H1 (cell line): ENCODE results near the gene ADAM12. TPM values are rescaled to one million over a fixed set of nuclear protein-coding genes. Genes with fewer than 3 reads are reported as not detected.

ENCODE experiments used
- CTCF ChIA-PET: fragments of 300-600 bp; sonication (Branson Sonifier 250); formaldehyde crosslinking; loops from one replicate; lab custom pipeline; 2021; ENCODE audit not compliant: partially characterized antibody; lab: Charles Lee
- POLR2A ChIA-PET: fragments of 300-600 bp; sonication (Branson Sonifier 250); formaldehyde crosslinking; loops from one replicate; lab custom pipeline; 2021; ENCODE audit warnings: inconsistent platforms; ENCODE audit not compliant: partially characterized antibody; lab: Charles Lee
- DNase-seq, 2 experiments: peaks; one replicate each; pipeline versions ENCODE4 v3.0.0 to v3.0.0-alpha.2; 2010 to 2022; ENCODE audit warnings: low spot score in 2 of 2, low read depth in 1 of 2, mixed read lengths in 1 of 2
- FAIRE-seq: peaks from 2 replicates; lab custom pipeline; 2011; peaks lifted over from hg19 to GRCh38; lab: Jason Lieb, UNC
- H2AFZ ChIP-seq: 2 replicates; pipeline ENCODE4 v1.8.1; 2012; ENCODE audit warnings: low read length, inconsistent platforms
- H2AK5ac ChIP-seq: 2 replicates; pipeline ENCODE4 v1.6.1; 2013; ENCODE audit warnings: low read depth, low read length
- H2BK120ac ChIP-seq: replicated peaks from 2 replicates; pipeline ENCODE3; 2013; ENCODE audit warnings: low read depth, low read length, inconsistent platforms
- H2BK12ac ChIP-seq: 2 replicates; pipeline ENCODE4 v1.6.1; 2013; ENCODE audit warnings: low read depth, low read length
- H2BK15ac ChIP-seq: 2 replicates; pipeline ENCODE4 v1.6.1; 2013; ENCODE audit warnings: low read length
- H2BK20ac ChIP-seq: 2 replicates; pipeline ENCODE4 v1.6.1; 2013; ENCODE audit warnings: low read length
- H2BK5ac ChIP-seq: 2 replicates; pipeline ENCODE4 v1.6.1; 2013; ENCODE audit warnings: low read depth, low read length
- H3K14ac ChIP-seq: 2 replicates; pipeline ENCODE4 v1.6.1; 2013; ENCODE audit warnings: inconsistent platforms; ENCODE audit not compliant: insufficient read length
- H3K18ac ChIP-seq: 2 replicates; pipeline ENCODE4 v1.6.1; 2013; ENCODE audit warnings: low read length; ENCODE audit errors: extremely low read depth
- H3K23ac ChIP-seq: 2 replicates; pipeline ENCODE4 v1.6.1; 2013; ENCODE audit warnings: inconsistent platforms; ENCODE audit not compliant: insufficient read length
- H3K23me2 ChIP-seq: 2 replicates; pipeline ENCODE4 v1.6.1; 2013; ENCODE audit warnings: low read depth, low read length
- H3K27ac ChIP-seq: 2 replicates; pipeline ENCODE4 v1.6.1; 2011; ENCODE audit warnings: low read depth, low read length, inconsistent platforms
- H3K27me3 ChIP-seq, 4 experiments: replicated peaks in 1 of 4; 1 replicate in 1 of 4; 2 replicates in 3 of 4; pipeline versions ENCODE4 v1.6.1 to v1.8.1; 2011 to 2013; ENCODE audit warnings: low read length in 3 of 4, mild to moderate bottlenecking in 3 of 4, inconsistent platforms in 2 of 4, mixed read lengths in 2 of 4, moderate library complexity in 1 of 4; ENCODE audit not compliant: control insufficient read depth in 3 of 4, insufficient read depth in 3 of 4; ENCODE audit errors: extremely low read depth in 1 of 4
- H3K36me3 ChIP-seq, 4 experiments: 2 replicates each; pipeline versions ENCODE4 v1.6.1 to v1.8.1; 2011 to 2013; ENCODE audit warnings: mild to moderate bottlenecking in 4 of 4, low read length in 3 of 4, moderate library complexity in 2 of 4, control low read depth in 1 of 4, inconsistent platforms in 1 of 4; ENCODE audit not compliant: insufficient read depth in 4 of 4, control insufficient read depth in 2 of 4
- H3K4ac ChIP-seq: replicated peaks from 2 replicates; pipeline ENCODE3; 2013; ENCODE audit warnings: low read length, low read depth, mixed read lengths, inconsistent platforms; ENCODE audit not compliant: insufficient read length
- H3K4me1 ChIP-seq, 4 experiments: replicated peaks in 1 of 4; 1 replicate in 1 of 4; 2 replicates in 3 of 4; pipeline versions ENCODE4 v1.6.1 to v1.8.1; 2011 to 2013; ENCODE audit warnings: low read length in 3 of 4, inconsistent platforms in 2 of 4, mixed read lengths in 1 of 4; ENCODE audit not compliant: insufficient read depth in 4 of 4, control insufficient read depth in 3 of 4
- H3K4me2 ChIP-seq, 2 experiments: 2 replicates each; pipeline versions ENCODE4 v1.6.1 to v1.8.1; 2011 to 2013; ENCODE audit warnings: low read depth in 2 of 2, low read length in 2 of 2, control low read depth in 1 of 2, inconsistent platforms in 1 of 2, mild to moderate bottlenecking in 1 of 2; ENCODE audit not compliant: insufficient read depth in 1 of 2
- H3K4me3 ChIP-seq, 4 experiments: fragments of 200-600, 300-600 bp in 1 of 4; sonication (generic), shearing (Covaris generic), sonication (Bioruptor Twin) in 1 of 4; 2 replicates each; pipeline versions ENCODE4 v1.5.1 to v1.8.1; 2011 to 2016; ENCODE audit warnings: low read length in 4 of 4, low read depth in 3 of 4, control low read depth in 2 of 4, inconsistent platforms in 2 of 4, mild to moderate bottlenecking in 2 of 4, mixed read lengths in 1 of 4, moderate library complexity in 1 of 4; ENCODE audit not compliant: insufficient read depth in 2 of 4; ENCODE audit errors: extremely low read depth in 1 of 4
- H3K56ac ChIP-seq: replicated peaks from 2 replicates; pipeline ENCODE3; 2013; ENCODE audit warnings: low read depth, mild to moderate bottlenecking, mixed read lengths, low read length, inconsistent platforms; ENCODE audit not compliant: insufficient read length
- H3K79me1 ChIP-seq: 2 replicates; pipeline ENCODE4 v1.6.1; 2013; ENCODE audit warnings: low read depth, low read length, control low read depth
- H3K79me2 ChIP-seq, 2 experiments: 2 replicates each; pipeline versions ENCODE4 v1.6.1 to v1.8.1; 2012 to 2013; ENCODE audit warnings: low read length in 2 of 2, mild to moderate bottlenecking in 2 of 2, inconsistent platforms in 1 of 2; ENCODE audit not compliant: insufficient read depth in 2 of 2, control insufficient read depth in 1 of 2
- H3K9ac ChIP-seq, 4 experiments: replicated peaks in 1 of 4; 1 replicate in 1 of 4; 2 replicates in 3 of 4; pipeline versions ENCODE4 v1.6.1 to v1.8.1; 2011 to 2013; ENCODE audit warnings: low read depth in 3 of 4, low read length in 3 of 4, control low read depth in 2 of 4, mild to moderate bottlenecking in 2 of 4, moderate library complexity in 2 of 4, inconsistent platforms in 1 of 4; ENCODE audit errors: extremely low read depth in 1 of 4
- H3K9me3 ChIP-seq, 2 experiments: 2 replicates each; pipeline versions ENCODE4 v1.6.1 to v1.8.1; 2012 to 2013; ENCODE audit warnings: mild to moderate bottlenecking in 2 of 2, moderate library complexity in 2 of 2, control low read depth in 1 of 2, inconsistent platforms in 1 of 2, low read depth in 1 of 2, low read length in 1 of 2, mixed read lengths in 1 of 2; ENCODE audit not compliant: insufficient read depth in 2 of 2
- H4K20me1 ChIP-seq, 2 experiments: replicated peaks in 1 of 2; 2 replicates each; pipeline versions ENCODE3 to v1.8.1; 2011 to 2013; ENCODE audit warnings: inconsistent platforms in 2 of 2, low read length in 2 of 2, mild to moderate bottlenecking in 1 of 2; ENCODE audit not compliant: insufficient read depth in 2 of 2, control insufficient read depth in 1 of 2
- H4K5ac ChIP-seq: 2 replicates; pipeline ENCODE4 v1.6.1; 2013; ENCODE audit warnings: low read length, low read depth, mixed read lengths, inconsistent platforms; ENCODE audit not compliant: insufficient read length
- H4K8ac ChIP-seq: 2 replicates; pipeline ENCODE4 v1.8.0; 2013; ENCODE audit warnings: mild to moderate bottlenecking, moderate library complexity, low read length, inconsistent platforms; ENCODE audit not compliant: insufficient read depth; ENCODE audit errors: extremely low read depth
- H4K91ac ChIP-seq: replicated peaks from 2 replicates; pipeline ENCODE3; 2013; ENCODE audit warnings: low read length, mixed read lengths, inconsistent platforms; ENCODE audit not compliant: insufficient read length
- BCL11A ChIP-seq, 2 experiments: IDR thresholded peaks; one replicate each; pipeline ENCODE4 v1.6.1; 2011; ENCODE audit warnings: low read depth in 2 of 2, low read length in 2 of 2, mild to moderate bottlenecking in 2 of 2
- EGR1 ChIP-seq: IDR thresholded peaks from 2 replicates; pipeline ENCODE4 v1.6.1; 2011; ENCODE audit warnings: low read depth, low read length, borderline replicate concordance
- GABPA ChIP-seq: IDR thresholded peaks from 2 replicates; pipeline ENCODE4 v1.6.1; 2011; ENCODE audit warnings: mild to moderate bottlenecking, low read length, moderate library complexity, borderline replicate concordance; ENCODE audit not compliant: insufficient read depth
- RNF2 ChIP-seq: fragments of 200-900, 300-1000 bp; sonication (generic); IDR thresholded peaks from 2 replicates; pipeline ENCODE4 v1.7.1; 2016; ENCODE audit warnings: borderline replicate concordance, low read depth, mild to moderate bottlenecking, antibody characterized with exemption, low read length; ENCODE audit not compliant: poor library complexity, severe bottlenecking; ENCODE audit errors: missing control alignments
- SRF ChIP-seq: IDR thresholded peaks from 2 replicates; pipeline ENCODE4 v1.6.1; 2011; ENCODE audit warnings: mild to moderate bottlenecking, low read depth, low read length, moderate library complexity
- YY1 ChIP-seq: IDR thresholded peaks from 2 replicates; pipeline ENCODE4 v1.6.1; 2011; ENCODE audit warnings: low read depth, mild to moderate bottlenecking, low read length
- WGBS, 2 experiments: shearing (Covaris generic) in 1 of 2; methylation state at CpG; one replicate each; pipeline versions ENCODE4 v1.1.6 to v1.1.7; 2013 to 2015; ENCODE audit warnings: low lambda C conversion rate in 2 of 2, mixed read lengths in 2 of 2, inconsistent platforms in 1 of 2, low coverage in 1 of 2, missing lambda C conversion rate in 1 of 2; ENCODE audit not compliant: insufficient replicate concordance in 2 of 2, insufficient coverage in 1 of 2, insufficient read length in 1 of 2; ENCODE audit errors: extremely low coverage in 1 of 2, missing lambda C conversion rate in 1 of 2; 5-methylcytosine and 5-hydroxymethylcytosine counted together
- polyA plus RNA-seq, 7 experiments: library from polyadenylated mRNA; depleted of rRNA in 3 of 7; stranded (reverse) in 5 of 7; unstranded in 2 of 7; fragments of >200 nt in 5 of 7; fragments of 200-250 nt in 2 of 7; gene quantifications; 1 replicate in 5 of 7; 2 replicates in 1 of 7; 4 replicates in 1 of 7; pipeline versions ENCODE4 v1.2.1 to v1.2.3, GENCODE V29; 2011 to 2013; ENCODE audit warnings: missing spikeins in 2 of 7, mixed read lengths in 2 of 7
- total RNA-seq: library from RNA; stranded (reverse); fragmentation: NEBNext Ultra II Directional; extraction: Animal tissue kit (Norgen Biotek cat#: 25700); gene quantifications from 2 replicates; pipeline ENCODE4 v1.2.1, GENCODE V29; 2021

ADAM12 gene
- total and polyA plus RNA-seq, 2 of the 8 experiments (the other 6 are each of a cell fraction or from before 2014, with no cell fraction given), result 0.07 to 0.17 TPM

- H3K36me3 ChIP-seq, result no peaks in the 10 kb centered on the region
- H3K56ac ChIP-seq, result peak overlapping the region; percentile 2
- no peak overlapping the region for H2BK20ac ChIP-seq
- H4K5ac ChIP-seq, result no peak overlapping the region
- no peak overlapping the region for H3K4me3 ChIP-seq
- no peaks in the 10 kb centered on the region for H3K23me2 ChIP-seq
- no peak overlapping the region for H2BK5ac ChIP-seq
- H3K14ac ChIP-seq, result no peak overlapping the region
- no peak overlapping the region for H4K91ac ChIP-seq
- peaks cover 0 to 6% (median 0%) of the 10 kb centered on the region in 4 experiments; a peak in 2 of 7 replicates for H3K27me3 ChIP-seq
- ChIA-PET POLR2A (no interaction called here), CTCF (no interaction called here)
- H3K9me3 ChIP-seq, result no peaks in the 10 kb centered on the region
- H4K8ac ChIP-seq, result no peak overlapping the region
- H3K4ac ChIP-seq, result no peak overlapping the region
- no peaks in the 10 kb centered on the region for H3K79me2 ChIP-seq
- WGBS, 2 experiments, result 88% methylated on average over 4 of the region's 4 CpGs; no CpG with 5 or more reads in 1 of the 2 experiments
- DNase-seq (no peak), FAIRE-seq (no peak)
- no peak overlapping the region for H3K27ac ChIP-seq
- H2BK15ac ChIP-seq, result no peak overlapping the region
- 0 out of 2 replicates have a peak overlapping the region, but pooled peaks have one; percentile 50 for H2BK12ac ChIP-seq
- H2AK5ac ChIP-seq, result 0 out of 2 replicates have a peak overlapping the region, but pooled peaks have one; percentile 21
- H3K18ac ChIP-seq, result no peak overlapping the region
- no peak overlapping the region for H2AFZ ChIP-seq
- no peaks in the 10 kb centered on the region for H4K20me1 ChIP-seq
- peaks cover 0 to 4% (median 2%) of the 10 kb centered on the region in 4 experiments; a peak in 3 of 7 replicates for H3K4me1 ChIP-seq
- no peak for TF ChIP-seq SRF
- no peak for TF ChIP-seq BCL11A (IDR thresholded peaks at IDR 0.05; ENCODE audit: low read depth in 2 of 2, low read length in 2 of 2)
- no peak for TF ChIP-seq RNF2
- TF ChIP-seq YY1, result no peak
- TF ChIP-seq GABPA, result no peak
- no peak for TF ChIP-seq EGR1
- H3K23ac ChIP-seq, result no peak overlapping the region
- H3K9ac ChIP-seq, result no peak overlapping the region
- H2BK120ac ChIP-seq, result no peak overlapping the region
- no peaks in the 10 kb centered on the region for H3K79me1 ChIP-seq
- no peak overlapping the region for H3K4me2 ChIP-seq
Measured at GRCh38 chr10:126245501-126245900, 142.8 kb downstream of the ADAM12 start.
